ENCODE results near the gene CACNA2D4. TPM values are rescaled to one million over a fixed set of nuclear protein-coding genes. Genes with fewer than 3 reads are reported as not detected.

Gene CACNA2D4
- total RNA-seq, 1 experiment from 2014 or later, result not detected

- H3K9ac ChIP-seq (ENCODE audit: low read length), result no peak overlapping the region
- no peaks in the 10 kb centered on the region for H4K20me1 ChIP-seq (ENCODE audit: low read length)
- DNase-seq (no peak), ATAC-seq (no peak)
- 0 out of 2 replicates have a peak, but pooled peaks cover 3% of the 10 kb centered on the region for H3K4me1 ChIP-seq (ENCODE audit: insufficient read depth, low read length)
- POLR2A ChIA-PET (ENCODE audit: unreplicated experiment), result no interaction called here
- no peaks in the 10 kb centered on the region for H3K27me3 ChIP-seq (ENCODE audit: low read length)
- no peak overlapping the region for H3K27ac ChIP-seq (ENCODE audit: low read length)
- intact Hi-C loops (cut with micrococcal nuclease), result no loop called here
- no peak for TF ChIP-seq EZH2phosphoT487 (IDR thresholded peaks at IDR 0.05; ENCODE audit: borderline replicate concordance, low read length)
- TF ChIP-seq CTCF (conservative IDR thresholded peaks at IDR 0.05; ENCODE audit: low read depth, low read length), result no peak
- H3K4me2 ChIP-seq (ENCODE audit: low read length), result no peak overlapping the region
- no peak overlapping the region for H3K4me3 ChIP-seq (ENCODE audit: low read length)
- H3K79me2 ChIP-seq (ENCODE audit: low read length), result no peaks in the 10 kb centered on the region
- CTCF ChIA-PET, result no interaction called here
- no peaks in the 10 kb centered on the region for H3K36me3 ChIP-seq (ENCODE audit: low read depth, low read length)
- no TSS peak for BruUV-seq (replicated peaks)
- H3K9me3 ChIP-seq (ENCODE audit: low read length), result peaks cover 5% of the 10 kb centered on the region; the same call in 1 of the 2 replicates
- H3K9me2 ChIP-seq (replicated peaks; ENCODE audit: low read length), result no peaks in the 10 kb centered on the region
- H2AFZ ChIP-seq (ENCODE audit: low read length), result no peak overlapping the region
- no peaks in the 10 kb centered on the region for H3F3A ChIP-seq (ENCODE audit: low read length, unreplicated experiment)
Measured at GRCh38 chr12:1857821-1858220, 60.6 kb downstream of the CACNA2D4 start.

- no peak for DNase-seq
- ChIA-PET CTCF (no interaction called here), POLR2A (ENCODE audit: unreplicated experiment) (no interaction called here)
- H3K9me3 ChIP-seq (ENCODE audit: low read length), result peaks cover 5% of the 10 kb centered on the region; the same call in 1 of the 2 replicates
- H3K79me2 ChIP-seq (ENCODE audit: low read length), result no peaks in the 10 kb centered on the region
- no peaks in the 10 kb centered on the region for H3K9me2 ChIP-seq (replicated peaks; ENCODE audit: low read length)
- ATAC-seq, result no peak
- no peak overlapping the region for H3K4me2 ChIP-seq (ENCODE audit: low read length)
- TF ChIP-seq EZH2phosphoT487 (IDR thresholded peaks at IDR 0.05; ENCODE audit: borderline replicate concordance, low read length) (no peak), CTCF (conservative IDR thresholded peaks at IDR 0.05; ENCODE audit: low read depth, low read length) (no peak), EZH2 (IDR thresholded peaks at IDR 0.05; ENCODE audit: low read length, unreplicated experiment) (no peak)
- H3K4me1 ChIP-seq (ENCODE audit: insufficient read depth, low read length), result 0 out of 2 replicates have a peak, but pooled peaks cover 3% of the 10 kb centered on the region
- no TSS peak for BruUV-seq (replicated peaks)
- H3K4me3 ChIP-seq (ENCODE audit: low read length), result no peak overlapping the region
- H3F3A ChIP-seq (ENCODE audit: low read length, unreplicated experiment), result no peaks in the 10 kb centered on the region
- no peaks in the 10 kb centered on the region for H3K36me3 ChIP-seq (ENCODE audit: low read depth, low read length)
- no peak overlapping the region for H3K27ac ChIP-seq (ENCODE audit: low read length)
- H2AFZ ChIP-seq (ENCODE audit: low read length), result no peak overlapping the region
- H3K27me3 ChIP-seq (ENCODE audit: low read length), result no peaks in the 10 kb centered on the region
- no peaks in the 10 kb centered on the region for H4K20me1 ChIP-seq (ENCODE audit: low read length)
- H3K9ac ChIP-seq (ENCODE audit: low read length), result no peak overlapping the region
- intact Hi-C loops (cut with micrococcal nuclease), result no loop called here
Measured at GRCh38 chr12:1857086-1857485, 61.4 kb downstream of the CACNA2D4 start.

- Histone ChIP-seq H3K79me2 (ENCODE audit: low read length) (no peaks in the 10 kb centered on the region), H4K20me1 (ENCODE audit: low read length) (no peaks in the 10 kb centered on the region), H3K27me3 (ENCODE audit: low read length) (no peaks in the 10 kb centered on the region), H2AFZ (ENCODE audit: low read length) (no peak overlapping the region), H3K4me2 (ENCODE audit: low read length) (no peak overlapping the region), H3K4me3 (ENCODE audit: low read length) (no peak overlapping the region), H3F3A (ENCODE audit: low read length, unreplicated experiment) (peaks cover 4% of the 10 kb centered on the region), H3K4me1 (ENCODE audit: insufficient read depth, low read length) (0 out of 2 replicates have a peak, but pooled peaks cover 3% of the 10 kb centered on the region), H3K9me3 (ENCODE audit: low read length) (peaks cover 5% of the 10 kb centered on the region; the same call in 1 of the 2 replicates), H3K9me2 (replicated peaks; ENCODE audit: low read length) (no peaks in the 10 kb centered on the region), H3K27ac (ENCODE audit: low read length) (no peak overlapping the region), H3K36me3 (ENCODE audit: low read depth, low read length) (no peaks in the 10 kb centered on the region), H3K9ac (ENCODE audit: low read length) (no peak overlapping the region)
- DNase-seq (no peak), ATAC-seq (no peak)
- POLR2A ChIA-PET (ENCODE audit: unreplicated experiment), result no interaction called here
- TF ChIP-seq EZH2 (IDR thresholded peaks at IDR 0.05; ENCODE audit: low read length, unreplicated experiment) (no peak), CTCF (conservative IDR thresholded peaks at IDR 0.05; ENCODE audit: low read depth, low read length) (no peak), EZH2phosphoT487 (IDR thresholded peaks at IDR 0.05; ENCODE audit: borderline replicate concordance, low read length) (no peak)
- CTCF ChIA-PET, result no interaction called here
- intact Hi-C loops (cut with micrococcal nuclease), result no loop called here
- no TSS peak for BruUV-seq (replicated peaks)
Measured at GRCh38 chr12:1855241-1855640, 63.2 kb downstream of the CACNA2D4 start.
